Common myeloid progenitor, CD34-positive (primary cell): ENCODE measurements around the gene TACC2.
"Not testable (repeated sequence)": the region's sequence is repeated elsewhere in the genome, so short reads cannot be mapped to it uniquely, and the experiment has no call there.

ENCODE experiments used
- CTCF ChIA-PET: fragments of 350-600 bp; sonication (Branson Sonifier 250); formaldehyde crosslinking; loops from one replicate; lab custom pipeline; 2021; ENCODE audit warnings: antibody characterized with exemption; lab: Charles Lee
- POLR2A ChIA-PET: fragments of 350-600 bp; sonication (Branson Sonifier 250); formaldehyde crosslinking; loops from one replicate; lab custom pipeline; 2021; ENCODE audit warnings: antibody characterized with exemption; lab: Charles Lee
- DNase-seq, 3 donors: peaks; one replicate each; pipeline versions ENCODE4 v3.0.0 to v3.0.0-alpha.2; 2013
- H3K27ac ChIP-seq, 2 experiments: 1 replicate in 1 of 2; 2 replicates in 1 of 2; pipeline ENCODE4 v1.7.0; 2013; ENCODE audit warnings: inconsistent platforms in 2 of 2, low read length in 2 of 2, mild to moderate bottlenecking in 2 of 2, low read depth in 1 of 2, moderate library complexity in 1 of 2; ENCODE audit not compliant: severe bottlenecking in 2 of 2, insufficient read depth in 1 of 2, poor library complexity in 1 of 2
- H3K27me3 ChIP-seq, 5 experiments: replicated peaks in 2 of 5; 1 replicate in 3 of 5; 2 replicates in 2 of 5; pipeline versions ENCODE4 v1.6.1 to v1.7.0; 2013; ENCODE audit warnings: low read length in 4 of 5, mild to moderate bottlenecking in 2 of 5, moderate library complexity in 2 of 5, inconsistent platforms in 1 of 5; ENCODE audit not compliant: insufficient read depth in 5 of 5, control insufficient read depth in 4 of 5
- H3K36me3 ChIP-seq, 4 experiments: 1 replicate in 2 of 4; 2 replicates in 2 of 4; pipeline versions ENCODE4 v1.6.1 to v1.7.0; 2013; ENCODE audit warnings: low read length in 3 of 4, control low read depth in 1 of 4, mild to moderate bottlenecking in 1 of 4; ENCODE audit not compliant: control insufficient read depth in 4 of 4, insufficient read depth in 4 of 4
- H3K4me1 ChIP-seq, 4 experiments: 1 replicate in 3 of 4; 2 replicates in 1 of 4; pipeline versions ENCODE4 v1.6.1 to v1.7.1; 2013; ENCODE audit warnings: low read length in 3 of 4, mild to moderate bottlenecking in 3 of 4, control low read depth in 1 of 4, inconsistent platforms in 1 of 4, moderate library complexity in 1 of 4; ENCODE audit not compliant: control insufficient read depth in 4 of 4, insufficient read depth in 4 of 4; ENCODE audit errors: control extremely low read depth in 1 of 4
- H3K4me3 ChIP-seq, 7 experiments: 1 replicate in 4 of 7; 2 replicates in 3 of 7; pipeline versions ENCODE4 v1.5.1 to v1.7.0; 2013; ENCODE audit warnings: mild to moderate bottlenecking in 7 of 7, low read length in 6 of 7, moderate library complexity in 6 of 7, inconsistent platforms in 2 of 7, low read depth in 2 of 7, control low read depth in 1 of 7; ENCODE audit not compliant: insufficient read depth in 4 of 7, control insufficient read depth in 1 of 7; ENCODE audit errors: extremely low read depth in 1 of 7
- H3K9me3 ChIP-seq, 5 experiments: 1 replicate in 4 of 5; 2 replicates in 1 of 5; pipeline versions ENCODE4 v1.6.1 to v1.7.1; 2013; ENCODE audit warnings: low read length in 4 of 5, mild to moderate bottlenecking in 2 of 5, inconsistent platforms in 1 of 5, low read depth in 1 of 5, moderate library complexity in 1 of 5; ENCODE audit not compliant: control insufficient read depth in 4 of 5, insufficient read depth in 2 of 5; ENCODE audit errors: control extremely low read depth in 1 of 5
- WGBS: methylation state at CpG from one replicate; pipeline ENCODE4 v1.1.5; 2013; ENCODE audit not compliant: insufficient coverage; 5-methylcytosine and 5-hydroxymethylcytosine counted together

TACC2 gene

DNA sequence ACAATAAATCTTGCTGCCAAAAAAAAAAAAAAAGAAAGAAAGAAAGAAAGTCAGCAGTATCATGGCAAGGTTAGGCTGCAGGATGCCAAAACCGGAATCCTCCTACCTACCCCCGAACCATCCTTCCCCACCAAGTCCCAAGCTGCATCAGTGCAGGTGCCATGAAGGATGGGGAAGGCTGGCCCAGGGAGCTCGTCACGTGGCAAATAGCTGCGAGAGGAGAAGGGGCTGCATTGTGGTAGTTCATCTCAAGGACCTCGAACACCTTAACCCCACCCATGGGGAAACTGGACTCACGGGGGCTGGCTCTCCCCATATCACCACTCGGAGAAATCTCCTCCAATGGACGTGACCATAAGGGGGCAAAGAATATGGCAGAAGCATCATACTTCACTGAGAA lies 86.2 kb downstream of the TACC2 start:
- H3K27ac ChIP-seq, result no peak overlapping the region
- no peaks in the 10 kb centered on the region for H3K36me3 ChIP-seq
- H3K4me1 ChIP-seq, result no peaks in the 10 kb centered on the region
- 98% methylated on average over 7 of the region's 9 CpGs for WGBS
- peaks cover 0 to 2% (median 0%) of the 10 kb centered on the region in 5 experiments for H3K27me3 ChIP-seq
- H3K4me3 ChIP-seq, result no peak overlapping the region
- ChIA-PET CTCF (no interaction called here), POLR2A (no interaction called here)
- H3K9me3 ChIP-seq, result peaks cover 0 to 6% (median 0%) of the 10 kb centered on the region in 5 experiments
- DNase-seq, result no peak

DNA sequence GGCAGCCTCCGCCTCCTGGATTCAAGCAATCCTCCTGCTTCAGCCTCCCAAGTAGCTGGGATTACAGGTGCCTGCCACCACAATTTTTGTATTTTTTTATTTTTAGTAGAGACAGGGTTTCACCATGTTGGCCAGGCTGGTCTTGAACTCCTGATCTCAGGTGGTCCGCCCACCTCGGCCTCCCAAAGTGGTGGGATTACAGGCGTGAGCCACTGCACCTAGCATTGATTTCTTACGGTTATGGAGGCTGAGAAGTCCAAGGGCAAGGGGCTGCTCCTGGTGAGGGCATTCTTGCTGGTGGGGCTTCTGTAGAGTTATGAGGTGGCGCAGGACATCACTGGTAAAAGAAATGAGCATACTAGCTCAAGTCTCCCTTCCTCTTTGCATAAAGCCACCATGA lies 86.9 kb downstream of the TACC2 start:
- H3K9me3 ChIP-seq, H3K27ac ChIP-seq, H3K27me3 ChIP-seq, H3K36me3 ChIP-seq, H3K4me1 ChIP-seq, POLR2A ChIA-PET, H3K4me3 ChIP-seq, DNase-seq: not testable (repeated sequence)
- WGBS, result 98% methylated on average over 4 of the region's 6 CpGs
- CTCF ChIA-PET, result interaction anchor here (1.5 kb wide), 1 partner anchor 11 kb away, joined by 4 read pairs; no protein-coding TSS in a partner anchor

DNA sequence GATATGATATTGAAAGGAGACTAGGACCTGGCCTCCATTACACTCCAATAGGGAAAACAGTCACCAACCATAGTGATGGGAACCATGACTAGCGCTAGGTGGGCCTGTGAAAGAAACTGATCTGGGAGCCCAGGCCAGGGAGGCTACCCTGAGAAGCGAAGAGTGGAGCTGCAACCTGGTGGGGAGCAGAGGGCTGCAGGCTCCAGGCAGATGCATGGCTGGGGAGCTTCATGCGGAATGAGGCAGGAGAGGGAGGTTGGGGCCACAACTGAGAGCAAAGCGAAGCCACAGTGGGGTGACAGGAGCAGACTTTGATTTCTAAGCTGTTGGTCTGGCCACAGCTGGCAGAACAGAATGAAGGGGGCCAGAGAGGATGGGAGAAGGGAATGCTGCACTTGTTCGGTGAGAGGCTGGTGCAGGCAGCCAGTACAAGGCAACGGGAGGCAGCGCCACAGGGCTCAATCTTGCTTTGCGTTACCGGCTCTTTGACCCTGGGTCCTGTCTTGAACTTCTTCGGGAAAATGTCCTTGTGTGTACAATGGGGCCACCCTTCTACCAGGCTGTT lies 88.4 kb downstream of the TACC2 start:
- peaks cover 0 to 6% (median 0%) of the 10 kb centered on the region in 5 experiments for H3K9me3 ChIP-seq
- no peak overlapping the region for H3K27ac ChIP-seq
- DNase-seq, result no peak
- ChIA-PET POLR2A (no interaction called here), CTCF (interaction anchor here (1.5 kb wide), 1 partner anchor 9 kb away, joined by 4 read pairs; no protein-coding TSS in a partner anchor)
- H3K4me1 ChIP-seq, result no peaks in the 10 kb centered on the region
- peaks cover 0 to 2% (median 0%) of the 10 kb centered on the region in 5 experiments for H3K27me3 ChIP-seq
- no peak overlapping the region for H3K4me3 ChIP-seq
- 96% methylated on average over 10 of the region's 10 CpGs for WGBS
- no peaks in the 10 kb centered on the region for H3K36me3 ChIP-seq

DNA sequence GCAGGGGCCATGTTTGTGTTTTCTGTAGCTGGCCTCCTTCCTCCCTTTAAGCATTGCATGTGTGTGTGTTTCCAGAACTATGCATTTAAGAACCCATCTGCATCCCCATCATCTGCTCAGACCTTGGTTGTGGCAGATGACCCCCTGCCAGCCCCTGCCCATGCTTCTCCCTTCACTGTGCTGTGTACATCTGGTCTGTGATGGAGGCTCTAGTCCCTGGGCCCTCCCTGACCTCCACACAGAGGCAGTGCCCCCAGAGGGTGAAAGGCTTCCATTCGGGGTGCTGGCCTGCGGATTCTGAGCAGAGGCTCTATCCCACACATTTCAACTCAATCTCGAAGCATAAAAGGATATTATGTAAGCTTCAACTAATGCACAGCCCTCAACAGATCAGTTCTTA lies 89.4 kb downstream of the TACC2 start:
- H3K27me3 ChIP-seq, result peaks cover 0 to 2% (median 0%) of the 10 kb centered on the region in 5 experiments
- CTCF ChIA-PET, result no interaction called here
- H3K27ac ChIP-seq, result no peak overlapping the region
- H3K36me3 ChIP-seq, result no peaks in the 10 kb centered on the region
- WGBS, result 60% methylated on average over 1 of the region's 3 CpGs
- H3K4me3 ChIP-seq, result no peak overlapping the region
- no peaks in the 10 kb centered on the region for H3K4me1 ChIP-seq
- H3K9me3 ChIP-seq, result peaks cover 0 to 6% (median 0%) of the 10 kb centered on the region in 5 experiments
- DNase-seq, result no peak
- POLR2A ChIA-PET, result no interaction called here

- POLR2A ChIA-PET, result no interaction called here
- CTCF ChIA-PET, result no interaction called here
- no peaks in the 10 kb centered on the region for H3K36me3 ChIP-seq
- DNase-seq, result no peak
- peaks cover 0 to 7% (median 0%) of the 10 kb centered on the region in 5 experiments for H3K27me3 ChIP-seq
- H3K4me3 ChIP-seq, result no peak overlapping the region
- peaks cover 0 to 6% (median 0%) of the 10 kb centered on the region in 5 experiments for H3K9me3 ChIP-seq
- no peak overlapping the region for H3K27ac ChIP-seq
- H3K4me1 ChIP-seq, result no peaks in the 10 kb centered on the region
- WGBS, result 70% methylated on average over 9 of the region's 13 CpGs
These were observed 90.2 kb downstream of the TACC2 start for GRCh38 chr10:122078965-122079795.

GRCh38 chr10:122082616-122083477 lies 93.9 kb downstream of the TACC2 start:
- Histone ChIP-seq H3K27ac (no peak overlapping the region), H3K4me1 (no peaks in the 10 kb centered on the region), H3K9me3 (no peaks in the 10 kb centered on the region), H3K4me3 (no peak overlapping the region), H3K36me3 (no peaks in the 10 kb centered on the region), H3K27me3 (peaks cover 0 to 28% (median 4%) of the 10 kb centered on the region in 5 experiments)
- 95% methylated on average over 18 of the region's 21 CpGs for WGBS
- CTCF ChIA-PET, result no interaction called here
- POLR2A ChIA-PET, result no interaction called here
- DNase-seq, result no peak
